ENCODE data around the gene MED13L. TPM values are rescaled to one million over a fixed set of nuclear protein-coding genes. Genes with fewer than 3 reads are reported as not detected.

MED13L gene
- total and polyA plus RNA-seq, 2 donors (not counting 1 experiment from before 2014, with no cell fraction given) = 20.3 to 207 TPM

- DNase-seq = no peak
- Histone ChIP-seq H3K27ac (ENCODE audit: low read length in 2 of 2) (peak overlapping the region in 1 of 2 donors; percentile 4), H3K4me1 (ENCODE audit: control insufficient read depth in 2 of 2, insufficient read depth in 2 of 2, low read length in 2 of 2) (peaks cover 8% of the 10 kb centered on the region in 2 donors), H3K27me3 (replicated peaks in 1 of 4; ENCODE audit: control extremely low read depth in 1 of 4, control insufficient read depth in 3 of 4, insufficient read depth in 4 of 4, low read length in 3 of 4) (no peaks in the 10 kb centered on the region), H3K4me2 (replicated peaks; ENCODE audit: low read depth, low read length, poor library complexity, severe bottlenecking) (no peak overlapping the region), H3K9me3 (ENCODE audit: control extremely low read depth in 1 of 3, control insufficient read depth in 2 of 3, insufficient read depth in 1 of 3, low read length in 2 of 3) (no peaks in the 10 kb centered on the region), H3K4me3 (ENCODE audit: control extremely low read depth in 1 of 5, extremely low read depth in 1 of 5, insufficient read depth in 1 of 5, low read depth in 2 of 5, low read length in 4 of 5) (no peak overlapping the region), H3K79me2 (ENCODE audit: control insufficient read depth, insufficient read depth, low read length) (peaks cover 51% of the 10 kb centered on the region), H4K20me1 (ENCODE audit: control insufficient read depth, insufficient read depth, low read length, poor library complexity, severe bottlenecking) (no peaks in the 10 kb centered on the region), H3K36me3 (replicated peaks in 1 of 2; ENCODE audit: control extremely low read depth in 1 of 2, control insufficient read depth in 1 of 2, extremely low read depth in 1 of 2, insufficient read depth in 2 of 2, low read length in 1 of 2) (no peaks in the 10 kb centered on the region), H2AFZ (ENCODE audit: insufficient read depth, low read depth, low read length, poor library complexity, severe bottlenecking) (no peak overlapping the region), H3K9ac (ENCODE audit: low read length) (no peak overlapping the region)
- intact Hi-C loops (cut with micrococcal nuclease) = loop anchor here (2.0 to 10.0 kb wide), 4 partner anchors 53 to 637 kb away; no protein-coding TSS in a partner anchor
- WGBS (ENCODE audit: insufficient coverage) = 100% methylated on average over 1 of the region's 3 CpGs
- H3K9me3 Mint-ChIP-seq (ENCODE audit: insufficient read depth) = no peaks in the 10 kb centered on the region
- TF ChIP-seq CTCF (IDR thresholded peaks at IDR 0.05) (no peak), EZH2 (IDR thresholded peaks at IDR 0.05; ENCODE audit: borderline replicate concordance, insufficient read depth, low read depth, low read length, poor library complexity, severe bottlenecking) (no peak)
- ChIA-PET POLR2A (interaction anchor here (0.5 kb wide), 1 partner anchor 815 kb away, joined by 3 read pairs; no protein-coding TSS in a partner anchor), CTCF (interaction anchor here (0.8 to 3.0 kb wide), 10 partner anchors 10 to 641 kb away, joined by 3 to 12 read pairs (median 4); no protein-coding TSS in a partner anchor)
- ATAC-seq (ENCODE audit: low read depth) = no peak
- no peak overlapping the region for H3K4me3 Mint-ChIP-seq
- H3K4me1 Mint-ChIP-seq = peaks cover 41% of the 10 kb centered on the region
- no peaks in the 10 kb centered on the region for H3K27me3 Mint-ChIP-seq
- no peak overlapping the region for H3K27ac Mint-ChIP-seq
These were observed 209.6 kb downstream of the MED13L start for GRCh38 chr12:116067892-116068291.

GRCh38 chr12:116066381-116067230, 210.9 kb downstream of the MED13L start:
- DNase-seq (peak; percentile 73), ATAC-seq (ENCODE audit: low read depth) (peak; percentile 74)
- Mint-ChIP-seq H3K4me3 (no peak overlapping the region), H3K9me3 (ENCODE audit: insufficient read depth) (no peaks in the 10 kb centered on the region), H3K4me1 (peaks cover 42% of the 10 kb centered on the region), H3K27ac (peak overlapping the region; percentile 21), H3K27me3 (no peaks in the 10 kb centered on the region)
- Histone ChIP-seq H4K20me1 (ENCODE audit: control insufficient read depth, insufficient read depth, low read length, poor library complexity, severe bottlenecking) (no peaks in the 10 kb centered on the region), H3K4me2 (replicated peaks; ENCODE audit: low read depth, low read length, poor library complexity, severe bottlenecking) (no peak overlapping the region), H3K36me3 (replicated peaks in 1 of 2; ENCODE audit: control extremely low read depth in 1 of 2, control insufficient read depth in 1 of 2, extremely low read depth in 1 of 2, insufficient read depth in 2 of 2, low read length in 1 of 2) (no peaks in the 10 kb centered on the region), H3K79me2 (ENCODE audit: control insufficient read depth, insufficient read depth, low read length) (peaks cover 52% of the 10 kb centered on the region), H3K9me3 (ENCODE audit: control extremely low read depth in 1 of 3, control insufficient read depth in 2 of 3, insufficient read depth in 1 of 3, low read length in 2 of 3) (no peaks in the 10 kb centered on the region), H3K9ac (ENCODE audit: low read length) (no peak overlapping the region), H3K27ac (ENCODE audit: low read length in 2 of 2) (no peak overlapping the region), H2AFZ (ENCODE audit: insufficient read depth, low read depth, low read length, poor library complexity, severe bottlenecking) (no peak overlapping the region), H3K4me3 (ENCODE audit: control extremely low read depth in 1 of 5, extremely low read depth in 1 of 5, insufficient read depth in 1 of 5, low read depth in 2 of 5, low read length in 4 of 5) (no peak overlapping the region), H3K27me3 (replicated peaks in 1 of 4; ENCODE audit: control extremely low read depth in 1 of 4, control insufficient read depth in 3 of 4, insufficient read depth in 4 of 4, low read length in 3 of 4) (no peaks in the 10 kb centered on the region), H3K4me1 (ENCODE audit: control insufficient read depth in 2 of 2, insufficient read depth in 2 of 2, low read length in 2 of 2) (peaks cover 8% of the 10 kb centered on the region in 2 donors)
- intact Hi-C loops (cut with micrococcal nuclease) = loop anchor here (1.0 to 10.0 kb wide), 6 partner anchors 52 to 638 kb away; no protein-coding TSS in a partner anchor
- ChIA-PET CTCF (interaction anchor here (0.6 to 2.6 kb wide), 7 partner anchors 11 to 1081 kb away, joined by 3 to 15 read pairs (median 4); no protein-coding TSS in a partner anchor), POLR2A (no interaction called here)
- 0% methylated on average over 1 of the region's 7 CpGs for WGBS (ENCODE audit: insufficient coverage)
- peak; percentile 97 for TF ChIP-seq CTCF (IDR thresholded peaks at IDR 0.05)
- no peak for TF ChIP-seq EZH2 (IDR thresholded peaks at IDR 0.05; ENCODE audit: borderline replicate concordance, insufficient read depth, low read depth, low read length, poor library complexity, severe bottlenecking)

Data from B cell (primary cell).